Trophoblast cell (in vitro differentiated cells and primary cell): ENCODE measurements around the gene TBC1D30.
A peak's percentile ranks its signal among the peaks of the same experiment; 100 is the strongest.

Experiments
- DNase-seq, 2 donors: peaks; one replicate each; pipeline ENCODE4 v3.0.0-alpha.2; 2016
- H2AFZ ChIP-seq: 2 replicates; pipeline ENCODE4 v1.6.1; 2013; ENCODE audit warnings: low read length, moderate library complexity, mild to moderate bottlenecking; ENCODE audit not compliant: insufficient read depth, poor library complexity
- H2AK5ac ChIP-seq: 2 replicates; pipeline ENCODE4 v1.6.1; 2013; ENCODE audit warnings: mild to moderate bottlenecking, low read length
- H2BK120ac ChIP-seq: 2 replicates; pipeline ENCODE4 v1.6.1; 2013; ENCODE audit warnings: low read length, mild to moderate bottlenecking, moderate library complexity; ENCODE audit not compliant: insufficient read depth, poor library complexity
- H2BK12ac ChIP-seq: 2 replicates; pipeline ENCODE4 v1.6.1; 2013; ENCODE audit warnings: mild to moderate bottlenecking, low read length, moderate library complexity
- H2BK5ac ChIP-seq: 2 replicates; pipeline ENCODE4 v1.6.1; 2013; ENCODE audit warnings: low read length, low read depth, moderate library complexity, mild to moderate bottlenecking; ENCODE audit not compliant: poor library complexity
- H3K14ac ChIP-seq: 2 replicates; pipeline ENCODE4 v1.6.1; 2013; ENCODE audit warnings: mild to moderate bottlenecking, low read length
- H3K18ac ChIP-seq: 2 replicates; pipeline ENCODE4 v1.6.1; 2013; ENCODE audit warnings: mild to moderate bottlenecking, low read length
- H3K23ac ChIP-seq: 2 replicates; pipeline ENCODE4 v1.6.1; 2013; ENCODE audit warnings: low read length
- H3K27ac ChIP-seq: 2 replicates; pipeline ENCODE4 v1.5.1; 2013; ENCODE audit warnings: low read depth, mild to moderate bottlenecking, inconsistent platforms, low read length, moderate library complexity
- H3K27me3 ChIP-seq: 2 replicates; pipeline ENCODE4 v1.6.1; 2013; ENCODE audit warnings: inconsistent platforms, mild to moderate bottlenecking, low read length, moderate library complexity; ENCODE audit not compliant: insufficient read depth
- H3K36me3 ChIP-seq, 2 experiments: 1 replicate in 1 of 2; 2 replicates in 1 of 2; pipeline ENCODE4 v1.6.1; 2013; ENCODE audit warnings: low read length in 2 of 2, mild to moderate bottlenecking in 2 of 2, moderate library complexity in 1 of 2; ENCODE audit not compliant: insufficient read depth in 2 of 2, control insufficient read depth in 1 of 2
- H3K4ac ChIP-seq: 2 replicates; pipeline ENCODE4 v1.6.1; 2013; ENCODE audit warnings: low read depth, mild to moderate bottlenecking, low read length, moderate library complexity
- H3K4me1 ChIP-seq, 2 experiments: 1 replicate in 1 of 2; 2 replicates in 1 of 2; pipeline ENCODE4 v1.6.1; 2013; ENCODE audit warnings: low read length in 2 of 2, mild to moderate bottlenecking in 2 of 2, moderate library complexity in 1 of 2; ENCODE audit not compliant: insufficient read depth in 2 of 2, control insufficient read depth in 1 of 2
- H3K4me2 ChIP-seq: 2 replicates; pipeline ENCODE4 v1.6.1; 2013; ENCODE audit warnings: inconsistent platforms, mild to moderate bottlenecking, low read length, moderate library complexity
- H3K4me3 ChIP-seq: 2 replicates; pipeline ENCODE4 v1.5.1; 2013; ENCODE audit warnings: mild to moderate bottlenecking, low read depth, low read length, inconsistent platforms
- H3K79me1 ChIP-seq: one replicate; pipeline ENCODE4 v1.6.1; 2013; ENCODE audit warnings: low read length
- H3K79me2 ChIP-seq: 2 replicates; pipeline ENCODE4 v1.6.1; 2013; ENCODE audit warnings: low read length, mild to moderate bottlenecking; ENCODE audit not compliant: control insufficient read depth, insufficient read depth, poor library complexity
- H3K9ac ChIP-seq: 2 replicates; pipeline ENCODE4 v1.6.1; 2013; ENCODE audit warnings: mild to moderate bottlenecking, low read length
- H3K9me3 ChIP-seq: 2 replicates; pipeline ENCODE4 v1.6.1; 2013; ENCODE audit warnings: low read depth, mild to moderate bottlenecking, control low read depth, inconsistent platforms, low read length; ENCODE audit not compliant: insufficient read depth
- H4K12ac ChIP-seq: 2 replicates; pipeline ENCODE4 v1.6.1; 2013; ENCODE audit warnings: low read depth, mild to moderate bottlenecking, low read length, moderate library complexity
- H4K8ac ChIP-seq: 2 replicates; pipeline ENCODE4 v1.6.1; 2013; ENCODE audit warnings: low read depth, mild to moderate bottlenecking, low read length, moderate library complexity
- H4K91ac ChIP-seq: one replicate; pipeline ENCODE4 v1.6.1; 2013; ENCODE audit warnings: low read depth, mild to moderate bottlenecking, low read length, moderate library complexity
- WGBS: extraction: QIAGEN DNeasy Blood & Tissue Kit; methylation state at CpG from one replicate; pipeline ENCODE4 v1.1.7; 2013; ENCODE audit warnings: missing lambda C conversion rate; ENCODE audit not compliant: insufficient read length, insufficient coverage; ENCODE audit errors: extremely low coverage; 5-methylcytosine and 5-hydroxymethylcytosine counted together

Gene TBC1D30

DNA sequence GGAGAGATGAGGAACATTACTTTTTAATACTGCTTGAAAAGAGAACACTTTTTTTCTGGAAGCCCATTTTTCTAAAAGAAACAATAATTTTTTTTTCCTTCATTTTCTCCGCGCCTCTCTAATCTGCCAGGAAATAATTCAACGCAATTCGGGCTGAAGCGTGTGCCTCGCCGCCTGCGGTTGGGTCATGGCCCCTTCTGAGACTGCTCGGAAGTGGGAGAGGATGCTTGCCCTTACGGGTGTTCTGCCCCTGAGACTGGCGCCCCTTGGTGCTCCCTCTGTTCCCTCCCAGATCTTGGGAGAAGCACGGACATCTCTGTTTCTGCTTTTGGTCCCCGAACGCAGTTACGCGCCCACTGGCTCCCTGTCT lies 332 bp upstream of the TBC1D30 start:
- H3K79me1 ChIP-seq, result no peaks in the 10 kb centered on the region
- peaks cover 14 to 15% of the 10 kb centered on the region in 2 experiments for H3K4me1 ChIP-seq
- H3K27ac ChIP-seq, result no peak overlapping the region
- H2AK5ac ChIP-seq, result no peak overlapping the region
- no CpG with 5 or more reads among the region's 16 CpGs for WGBS
- peak overlapping the region; percentile 66 for H3K4me3 ChIP-seq
- no peak for DNase-seq
- H3K4ac ChIP-seq, result no peak overlapping the region
- no peaks in the 10 kb centered on the region for H3K36me3 ChIP-seq
- H4K12ac ChIP-seq, result no peak overlapping the region
- no peak overlapping the region for H3K14ac ChIP-seq
- H4K8ac ChIP-seq, result no peak overlapping the region
- H3K9me3 ChIP-seq, result peaks cover 7% of the 10 kb centered on the region
- peaks cover 25% of the 10 kb centered on the region for H3K27me3 ChIP-seq
- no peak overlapping the region for H2BK12ac ChIP-seq
- no peak overlapping the region for H2BK5ac ChIP-seq
- no peak overlapping the region for H3K9ac ChIP-seq
- no peak overlapping the region for H3K23ac ChIP-seq
- no peaks in the 10 kb centered on the region for H3K79me2 ChIP-seq
- no peak overlapping the region for H2AFZ ChIP-seq
- no peak overlapping the region for H2BK120ac ChIP-seq
- no peak overlapping the region for H3K18ac ChIP-seq
- peak overlapping the region; percentile 76 for H3K4me2 ChIP-seq
- no peak overlapping the region for H4K91ac ChIP-seq

DNA sequence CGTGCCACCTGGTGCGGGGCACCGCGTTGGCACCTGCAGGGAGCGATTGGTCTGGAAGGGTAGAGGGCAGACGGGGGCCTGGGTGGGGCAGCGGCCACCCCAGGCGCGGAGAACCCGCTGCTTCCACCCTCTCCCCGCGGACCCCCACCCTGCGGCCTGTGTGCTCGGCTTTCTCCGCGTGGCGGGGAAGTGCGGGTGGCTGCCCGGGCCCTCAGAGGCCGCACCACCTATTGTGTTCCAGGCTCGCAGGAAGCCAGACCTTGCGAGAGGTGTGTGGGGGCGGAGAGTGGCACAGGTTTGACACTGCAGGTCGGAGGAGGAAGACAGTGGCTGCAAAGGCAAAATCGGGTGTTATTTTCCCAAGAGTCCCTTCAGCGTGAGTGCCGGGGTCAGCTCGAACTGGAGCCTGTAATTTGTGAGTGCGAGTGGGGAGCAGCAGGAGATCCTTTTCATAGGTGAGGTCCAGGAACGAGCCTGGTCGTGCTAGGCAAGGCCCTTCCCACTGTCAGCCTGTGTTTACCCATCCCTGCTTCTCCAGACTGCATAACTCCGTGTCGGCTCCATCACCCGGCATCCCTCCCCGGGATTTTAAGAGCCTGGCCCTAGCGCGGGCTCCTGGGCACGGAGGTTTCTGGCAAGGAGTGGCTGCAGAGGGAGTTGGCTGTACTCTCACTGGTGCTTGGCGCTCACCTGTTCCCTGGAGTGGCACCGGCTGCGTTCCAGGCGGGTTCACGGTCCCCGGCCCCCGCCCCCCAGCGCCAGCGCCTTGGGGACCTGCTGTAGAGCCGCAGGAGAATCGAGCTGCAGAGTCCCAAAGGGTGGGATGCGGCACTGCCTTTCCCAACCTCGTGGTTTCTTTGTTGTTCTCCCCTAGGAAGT lies 935 bp downstream of the TBC1D30 start:
- H3K79me2 ChIP-seq, result no peaks in the 10 kb centered on the region
- no peaks in the 10 kb centered on the region for H3K79me1 ChIP-seq
- H3K4me1 ChIP-seq, result peaks cover 14 to 15% of the 10 kb centered on the region in 2 experiments
- no peaks in the 10 kb centered on the region for H3K36me3 ChIP-seq
- no peak overlapping the region for H3K14ac ChIP-seq
- H3K4me3 ChIP-seq, result no peak overlapping the region
- no peak overlapping the region for H3K4ac ChIP-seq
- H2BK5ac ChIP-seq, result no peak overlapping the region
- no peak overlapping the region for H4K91ac ChIP-seq
- no peak overlapping the region for H2BK12ac ChIP-seq
- H4K12ac ChIP-seq, result no peak overlapping the region
- H3K9ac ChIP-seq, result no peak overlapping the region
- H2AK5ac ChIP-seq, result no peak overlapping the region
- WGBS, result no CpG with 5 or more reads among the region's 51 CpGs
- peaks cover 6% of the 10 kb centered on the region for H3K9me3 ChIP-seq
- H2AFZ ChIP-seq, result no peak overlapping the region
- no peak overlapping the region for H2BK120ac ChIP-seq
- no peak overlapping the region for H3K18ac ChIP-seq
- DNase-seq, result no peak
- H3K27ac ChIP-seq, result no peak overlapping the region
- H3K23ac ChIP-seq, result no peak overlapping the region
- H3K27me3 ChIP-seq, result peaks cover 25% of the 10 kb centered on the region
- H3K4me2 ChIP-seq, result peak overlapping the region; percentile 76
- no peak overlapping the region for H4K8ac ChIP-seq

GRCh38 chr12:64826234-64826633 lies 1.8 kb downstream of the TBC1D30 start:
- Histone ChIP-seq H3K4me3 (no peak overlapping the region), H3K18ac (no peak overlapping the region)
- no CpG with 5 or more reads among the region's 19 CpGs for WGBS

DNA sequence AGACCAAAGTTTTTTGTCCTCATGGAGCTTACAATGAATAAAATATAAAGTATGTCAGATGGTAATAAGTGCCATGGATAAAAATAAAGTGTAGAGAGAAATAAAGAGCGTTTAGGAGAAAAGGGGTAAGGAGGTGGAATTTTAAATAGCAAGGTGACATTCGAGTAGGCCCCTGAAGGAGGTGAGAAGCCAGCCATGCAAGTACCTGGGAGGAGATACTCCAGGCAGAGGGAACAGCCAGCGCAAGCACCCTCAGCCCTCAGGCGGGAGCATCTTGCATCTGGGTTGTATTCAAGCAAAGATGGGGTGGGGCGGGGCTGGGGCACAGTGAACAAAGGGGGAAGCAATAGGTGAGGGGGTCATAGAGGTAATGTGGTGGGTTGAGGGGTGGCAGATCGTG lies 4.3 kb downstream of the TBC1D30 start:
- Histone ChIP-seq H4K91ac (no peak overlapping the region), H3K4me2 (no peak overlapping the region), H3K14ac (no peak overlapping the region), H3K4ac (no peak overlapping the region), H3K27me3 (peaks cover 25% of the 10 kb centered on the region), H4K12ac (no peak overlapping the region), H3K9me3 (peaks cover 8% of the 10 kb centered on the region), H3K36me3 (no peaks in the 10 kb centered on the region), H3K79me1 (no peaks in the 10 kb centered on the region), H3K4me1 (peaks cover 14 to 15% of the 10 kb centered on the region in 2 experiments), H4K8ac (no peak overlapping the region), H3K27ac (no peak overlapping the region), H2BK12ac (no peak overlapping the region), H3K23ac (no peak overlapping the region), H2BK5ac (no peak overlapping the region), H3K79me2 (no peaks in the 10 kb centered on the region), H3K4me3 (no peak overlapping the region), H3K18ac (no peak overlapping the region), H3K9ac (no peak overlapping the region), H2BK120ac (no peak overlapping the region), H2AFZ (no peak overlapping the region), H2AK5ac (no peak overlapping the region)
- WGBS, result 100% methylated on average over 1 of the region's 6 CpGs
- no peak for DNase-seq

More at GRCh38 chr12:64826234-64826633, 1.8 kb downstream of the TBC1D30 start:
- no peak overlapping the region for H4K12ac ChIP-seq
- no peak overlapping the region for H3K4ac ChIP-seq
- no peak overlapping the region for H3K4me2 ChIP-seq
- no peaks in the 10 kb centered on the region for H3K36me3 ChIP-seq
- no peak overlapping the region for H4K8ac ChIP-seq
- H4K91ac ChIP-seq, result no peak overlapping the region
- peaks cover 25% of the 10 kb centered on the region for H3K27me3 ChIP-seq
- DNase-seq, result peak; percentile 11 to 57
- H3K79me1 ChIP-seq, result no peaks in the 10 kb centered on the region
- no peak overlapping the region for H3K27ac ChIP-seq
- peaks cover 14 to 15% of the 10 kb centered on the region in 2 experiments for H3K4me1 ChIP-seq
- no peak overlapping the region for H2BK5ac ChIP-seq
- no peak overlapping the region for H3K23ac ChIP-seq
- peaks cover 6% of the 10 kb centered on the region for H3K9me3 ChIP-seq
- no peak overlapping the region for H2BK12ac ChIP-seq
- H2AK5ac ChIP-seq, result no peak overlapping the region
- H2AFZ ChIP-seq, result no peak overlapping the region
- no peak overlapping the region for H3K14ac ChIP-seq
- no peaks in the 10 kb centered on the region for H3K79me2 ChIP-seq
- H2BK120ac ChIP-seq, result no peak overlapping the region
- H3K9ac ChIP-seq, result no peak overlapping the region
